Measurements from ENCODE around the gene KRT76. TPM values are rescaled to one million over a fixed set of nuclear protein-coding genes. Genes with fewer than 3 reads are reported as not detected.
"Not testable (repeated sequence)": the region's sequence is repeated elsewhere in the genome, so short reads cannot be mapped to it uniquely, and the experiment has no call there.

Gene KRT76
- total RNA-seq, 1 donor from 2014 or later = not detected

GRCh38 chr12:52763036-52763659 lies 14.0 kb downstream of the KRT76 start:
- peaks cover under 1% of the 10 kb centered on the region for H3K27me3 ChIP-seq (ENCODE audit: low read depth)
- intact Hi-C loops (cut with DNase I) = no loop called here

GRCh38 chr12:52761802-52762201 lies 15.3 kb downstream of the KRT76 start:
- intact Hi-C loops (cut with DNase I) = no loop called here

More at GRCh38 chr12:52763036-52763659, 14.0 kb downstream of the KRT76 start:
- ATAC-seq (no peak), DNase-seq (no peak)
- H3K27ac ChIP-seq = no peak overlapping the region
- no peak for TF ChIP-seq CTCF (IDR thresholded peaks at IDR 0.05)
- H3K4me1 ChIP-seq = no peaks in the 10 kb centered on the region
- no peak overlapping the region for H3K4me3 ChIP-seq
- no peaks in the 10 kb centered on the region for H3K36me3 ChIP-seq
- peaks cover 9% of the 10 kb centered on the region for H3K9me3 ChIP-seq

DNA sequence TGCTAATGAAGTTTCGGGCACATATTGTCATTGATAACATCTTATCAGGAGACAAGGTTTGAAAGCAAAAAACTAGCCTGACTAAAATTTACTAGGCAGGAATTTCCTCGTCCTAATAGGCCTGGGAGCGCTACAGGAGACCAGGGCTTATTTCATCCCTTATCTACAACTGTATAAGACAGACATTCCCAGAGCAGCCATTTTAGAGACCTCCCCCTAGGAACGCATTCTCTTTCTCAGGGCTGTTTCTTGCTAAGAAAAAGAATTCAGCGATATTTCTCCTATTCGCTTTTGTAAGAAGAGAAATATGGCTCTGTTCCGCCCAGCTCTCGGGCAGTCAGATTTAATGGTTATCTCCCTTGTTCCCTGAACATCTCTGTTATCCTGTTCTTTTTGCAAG lies 15.9 kb downstream of the KRT76 start:
- H3K27me3 ChIP-seq (ENCODE audit: low read depth); DNase-seq; intact Hi-C loops (cut with DNase I); H3K4me3 ChIP-seq; H3K4me1 ChIP-seq; H3K27ac ChIP-seq; ATAC-seq; H3K36me3 ChIP-seq; H3K9me3 ChIP-seq: not testable (repeated sequence)

More at GRCh38 chr12:52761802-52762201, 15.3 kb downstream of the KRT76 start:
- TF ChIP-seq CTCF (IDR thresholded peaks at IDR 0.05) = no peak
- H3K27me3 ChIP-seq (ENCODE audit: low read depth) = peaks cover 7% of the 10 kb centered on the region
- H3K27ac ChIP-seq = no peak overlapping the region
- H3K4me3 ChIP-seq = no peak overlapping the region
- peaks cover 9% of the 10 kb centered on the region for H3K9me3 ChIP-seq
- ATAC-seq (no peak), DNase-seq (no peak)
- H3K4me1 ChIP-seq = no peaks in the 10 kb centered on the region
- no peaks in the 10 kb centered on the region for H3K36me3 ChIP-seq

- intact Hi-C loops (cut with DNase I) = no loop called here
- no peaks in the 10 kb centered on the region for H3K36me3 ChIP-seq
- no peak for ATAC-seq
- peaks cover 9% of the 10 kb centered on the region for H3K9me3 ChIP-seq
- H3K27me3 ChIP-seq (ENCODE audit: low read depth) = peaks cover 7% of the 10 kb centered on the region
- H3K4me3 ChIP-seq = no peak overlapping the region
- no peak for DNase-seq
- no peaks in the 10 kb centered on the region for H3K4me1 ChIP-seq
- no peak for TF ChIP-seq CTCF (IDR thresholded peaks at IDR 0.05)
- no peak overlapping the region for H3K27ac ChIP-seq
Observed at GRCh38 chr12:52760623-52761022, 16.5 kb downstream of the KRT76 start.

- Histone ChIP-seq H3K27me3 (ENCODE audit: low read depth) (peaks cover 7% of the 10 kb centered on the region), H3K4me1 (no peaks in the 10 kb centered on the region), H3K4me3 (no peak overlapping the region), H3K36me3 (no peaks in the 10 kb centered on the region), H3K27ac (no peak overlapping the region), H3K9me3 (peaks cover 9% of the 10 kb centered on the region)
- intact Hi-C loops (cut with DNase I) = no loop called here
- no peak for ATAC-seq
- no peak for DNase-seq
- TF ChIP-seq CTCF (IDR thresholded peaks at IDR 0.05) = no peak
Observed at GRCh38 chr12:52759695-52760094, 17.4 kb downstream of the KRT76 start.

GRCh38 chr12:52759218-52759617 lies 17.9 kb downstream of the KRT76 start:
- Histone ChIP-seq H3K4me1 (no peaks in the 10 kb centered on the region), H3K9me3 (peaks cover 9% of the 10 kb centered on the region), H3K36me3 (no peaks in the 10 kb centered on the region), H3K4me3 (no peak overlapping the region), H3K27me3 (ENCODE audit: low read depth) (peaks cover 7% of the 10 kb centered on the region), H3K27ac (no peak overlapping the region)
- intact Hi-C loops (cut with DNase I) = no loop called here
- DNase-seq (no peak), ATAC-seq (no peak)
- TF ChIP-seq CTCF (IDR thresholded peaks at IDR 0.05) = no peak

Measured in lower lobe of right lung (tissue), 2 donors.